Neuronal stem cell (in vitro differentiated cells): Measurements from ENCODE around the gene CTSV.
"Not testable (repeated sequence)": the region's sequence is repeated elsewhere in the genome, so short reads cannot be mapped to it uniquely, and the experiment has no call there.

ENCODE experiments used
- DNase-seq: peaks from one replicate; pipeline ENCODE4 v3.0.0-alpha.2; 2013; ENCODE audit warnings: low spot score
- H2AFZ ChIP-seq: one replicate; pipeline ENCODE4 v1.6.1; 2013; ENCODE audit warnings: mild to moderate bottlenecking, low read length, inconsistent platforms
- H2AK5ac ChIP-seq: 2 replicates; pipeline ENCODE4 v1.6.1; 2013; ENCODE audit warnings: low read depth, mild to moderate bottlenecking, inconsistent platforms, low read length, moderate library complexity, mixed read lengths
- H2BK120ac ChIP-seq: 2 replicates; pipeline ENCODE4 v1.6.1; 2013; ENCODE audit warnings: low read depth, mild to moderate bottlenecking, inconsistent platforms, low read length, moderate library complexity, mixed read lengths
- H2BK12ac ChIP-seq: one replicate; pipeline ENCODE4 v1.6.1; 2013; ENCODE audit warnings: low read length, inconsistent platforms
- H2BK15ac ChIP-seq: 2 replicates; pipeline ENCODE4 v1.6.1; 2013; ENCODE audit warnings: mild to moderate bottlenecking, low read length, inconsistent platforms, mixed read lengths
- H2BK5ac ChIP-seq: one replicate; pipeline ENCODE4 v1.6.1; 2013; ENCODE audit warnings: inconsistent platforms, mild to moderate bottlenecking, low read length, moderate library complexity
- H3K14ac ChIP-seq: one replicate; pipeline ENCODE4 v1.6.1; 2013; ENCODE audit warnings: low read length, inconsistent platforms
- H3K18ac ChIP-seq: 2 replicates; pipeline ENCODE4 v1.6.1; 2013; ENCODE audit warnings: low read length, inconsistent platforms
- H3K23ac ChIP-seq: 2 replicates; pipeline ENCODE4 v1.6.1; 2013; ENCODE audit warnings: low read depth, mild to moderate bottlenecking, mixed read lengths, low read length, inconsistent platforms; ENCODE audit not compliant: poor library complexity
- H3K27ac ChIP-seq: replicated peaks from 3 replicates; pipeline ENCODE4 v1.5.1; 2013; ENCODE audit warnings: low read length, inconsistent platforms
- H3K27me3 ChIP-seq, 3 experiments: 2 replicates each; pipeline ENCODE4 v1.6.1; 2013; ENCODE audit warnings: low read length in 3 of 3, mild to moderate bottlenecking in 2 of 3, inconsistent platforms in 1 of 3, low read depth in 1 of 3, mixed read lengths in 1 of 3, moderate library complexity in 1 of 3; ENCODE audit not compliant: control insufficient read depth in 3 of 3, insufficient read depth in 3 of 3
- H3K36me3 ChIP-seq, 2 donors: replicated peaks in 1 of 2; 2 replicates each; pipeline ENCODE4 v1.6.1; 2013; ENCODE audit warnings: low read length in 2 of 2; ENCODE audit not compliant: control insufficient read depth in 2 of 2, insufficient read depth in 2 of 2
- H3K4ac ChIP-seq: 2 replicates; pipeline ENCODE4 v1.6.1; 2013; ENCODE audit warnings: inconsistent platforms, mild to moderate bottlenecking, low read length, moderate library complexity
- H3K4me1 ChIP-seq, 2 donors: 1 replicate in 1 of 2; 2 replicates in 1 of 2; pipeline ENCODE4 v1.6.1; 2013; ENCODE audit warnings: low read length in 2 of 2, low read depth in 1 of 2; ENCODE audit not compliant: control insufficient read depth in 2 of 2, insufficient read depth in 1 of 2
- H3K4me2 ChIP-seq: one replicate; pipeline ENCODE4 v1.6.1; 2013; ENCODE audit warnings: mild to moderate bottlenecking, low read length, inconsistent platforms; ENCODE audit not compliant: insufficient read depth, poor library complexity, severe bottlenecking
- H3K4me3 ChIP-seq, 2 donors: 2 replicates each; pipeline ENCODE4 v1.5.1; 2013; ENCODE audit warnings: low read length in 2 of 2, mild to moderate bottlenecking in 2 of 2, inconsistent platforms in 1 of 2, moderate library complexity in 1 of 2
- H3K79me1 ChIP-seq: one replicate; pipeline ENCODE4 v1.6.1; 2013; ENCODE audit warnings: low read depth, mild to moderate bottlenecking, inconsistent platforms, low read length, moderate library complexity
- H3K9ac ChIP-seq: one replicate; pipeline ENCODE4 v1.6.1; 2013; ENCODE audit warnings: mild to moderate bottlenecking, low read depth, low read length, inconsistent platforms; ENCODE audit not compliant: poor library complexity
- H3K9me3 ChIP-seq, 2 donors: replicated peaks in 1 of 2; 2 replicates each; pipeline versions ENCODE3 to v1.6.1; 2013; ENCODE audit warnings: low read length in 2 of 2, mild to moderate bottlenecking in 2 of 2, inconsistent platforms in 1 of 2, low read depth in 1 of 2, mixed read lengths in 1 of 2, moderate library complexity in 1 of 2; ENCODE audit not compliant: control insufficient read depth in 2 of 2, insufficient read depth in 1 of 2
- H4K8ac ChIP-seq: one replicate; pipeline ENCODE4 v1.6.1; 2013; ENCODE audit warnings: low read depth, mild to moderate bottlenecking, inconsistent platforms, low read length, moderate library complexity
- H4K91ac ChIP-seq: one replicate; pipeline ENCODE4 v1.6.1; 2013; ENCODE audit warnings: low read length, low read depth, mild to moderate bottlenecking, inconsistent platforms; ENCODE audit not compliant: poor library complexity
- WGBS, 2 donors: extraction: QIAGEN DNeasy Blood & Tissue Kit; methylation state at CpG; one replicate each; pipeline ENCODE4 v1.1.7; 2013; ENCODE audit warnings: missing lambda C conversion rate in 2 of 2, mixed read lengths in 1 of 2; ENCODE audit not compliant: insufficient read length in 2 of 2, insufficient replicate concordance in 1 of 2; ENCODE audit errors: extremely low coverage in 2 of 2; 5-methylcytosine and 5-hydroxymethylcytosine counted together

CTSV gene

GRCh38 chr9:96992303-96992702, 46.6 kb downstream of the CTSV start:
- not testable (repeated sequence) for H3K79me1 ChIP-seq, H3K14ac ChIP-seq, H4K91ac ChIP-seq

GRCh38 chr9:96989747-96990318, 49.1 kb downstream of the CTSV start:
- not testable (repeated sequence) for H2AK5ac ChIP-seq, H2BK120ac ChIP-seq, H3K79me1 ChIP-seq, H3K4me3 ChIP-seq, H2BK15ac ChIP-seq, H3K27me3 ChIP-seq, H2BK5ac ChIP-seq, H2AFZ ChIP-seq, H3K4ac ChIP-seq, H2BK12ac ChIP-seq, H4K8ac ChIP-seq, H3K14ac ChIP-seq, H3K4me1 ChIP-seq, H3K36me3 ChIP-seq, H3K23ac ChIP-seq, H3K27ac ChIP-seq, H3K9ac ChIP-seq, H3K9me3 ChIP-seq, H4K91ac ChIP-seq, H3K4me2 ChIP-seq, DNase-seq, H3K18ac ChIP-seq
- WGBS, 2 donors = no CpG with 5 or more reads among the region's 1 CpG

More at GRCh38 chr9:96992303-96992702, 46.6 kb downstream of the CTSV start:
- not testable (repeated sequence) for H3K18ac ChIP-seq, H3K4me2 ChIP-seq, H3K23ac ChIP-seq, H3K36me3 ChIP-seq, H2AK5ac ChIP-seq, H4K8ac ChIP-seq, H2AFZ ChIP-seq, H3K9ac ChIP-seq, DNase-seq, H3K4ac ChIP-seq, H2BK15ac ChIP-seq, H2BK120ac ChIP-seq, H3K27ac ChIP-seq, H3K4me1 ChIP-seq, H2BK5ac ChIP-seq, H3K9me3 ChIP-seq, H2BK12ac ChIP-seq, H3K27me3 ChIP-seq, H3K4me3 ChIP-seq
- no CpG with 5 or more reads among the region's 2 CpGs for WGBS, 2 donors

GRCh38 chr9:96984887-96985286, 54.1 kb downstream of the CTSV start:
- H2AFZ ChIP-seq, H4K8ac ChIP-seq, H3K4ac ChIP-seq, H2BK120ac ChIP-seq, H2BK15ac ChIP-seq, H2BK5ac ChIP-seq, H3K4me2 ChIP-seq, H3K36me3 ChIP-seq, H3K79me1 ChIP-seq, H3K9me3 ChIP-seq, H2AK5ac ChIP-seq, DNase-seq, H2BK12ac ChIP-seq, H3K23ac ChIP-seq, H4K91ac ChIP-seq, H3K27me3 ChIP-seq, H3K18ac ChIP-seq, H3K27ac ChIP-seq, H3K4me1 ChIP-seq, H3K4me3 ChIP-seq, H3K9ac ChIP-seq, H3K14ac ChIP-seq: not testable (repeated sequence)
- no CpG with 5 or more reads among the region's 2 CpGs for WGBS, 2 donors

- not testable (repeated sequence) for H4K8ac ChIP-seq, H3K36me3 ChIP-seq, H2AFZ ChIP-seq, H2AK5ac ChIP-seq, H2BK15ac ChIP-seq, H2BK120ac ChIP-seq, H3K79me1 ChIP-seq, H3K18ac ChIP-seq, H3K4ac ChIP-seq, H3K23ac ChIP-seq, H3K9me3 ChIP-seq, H2BK5ac ChIP-seq, H3K4me1 ChIP-seq, H3K27me3 ChIP-seq, H2BK12ac ChIP-seq, H3K4me2 ChIP-seq, DNase-seq, H4K91ac ChIP-seq, H3K27ac ChIP-seq, H3K4me3 ChIP-seq, H3K9ac ChIP-seq, H3K14ac ChIP-seq
- WGBS, 2 donors = no CpG with 5 or more reads among the region's 3 CpGs
Observed at GRCh38 chr9:96984139-96984538, 54.8 kb downstream of the CTSV start.
